Inflammatory macrophage treated with lipopolysaccharide for 4 hours (primary cell): ENCODE data around the gene SSH2.

Source experiments
- DNase-seq: peaks from one replicate; pipeline ENCODE4 v3.0.0-alpha.2; 2020

SSH2 gene

DNA sequence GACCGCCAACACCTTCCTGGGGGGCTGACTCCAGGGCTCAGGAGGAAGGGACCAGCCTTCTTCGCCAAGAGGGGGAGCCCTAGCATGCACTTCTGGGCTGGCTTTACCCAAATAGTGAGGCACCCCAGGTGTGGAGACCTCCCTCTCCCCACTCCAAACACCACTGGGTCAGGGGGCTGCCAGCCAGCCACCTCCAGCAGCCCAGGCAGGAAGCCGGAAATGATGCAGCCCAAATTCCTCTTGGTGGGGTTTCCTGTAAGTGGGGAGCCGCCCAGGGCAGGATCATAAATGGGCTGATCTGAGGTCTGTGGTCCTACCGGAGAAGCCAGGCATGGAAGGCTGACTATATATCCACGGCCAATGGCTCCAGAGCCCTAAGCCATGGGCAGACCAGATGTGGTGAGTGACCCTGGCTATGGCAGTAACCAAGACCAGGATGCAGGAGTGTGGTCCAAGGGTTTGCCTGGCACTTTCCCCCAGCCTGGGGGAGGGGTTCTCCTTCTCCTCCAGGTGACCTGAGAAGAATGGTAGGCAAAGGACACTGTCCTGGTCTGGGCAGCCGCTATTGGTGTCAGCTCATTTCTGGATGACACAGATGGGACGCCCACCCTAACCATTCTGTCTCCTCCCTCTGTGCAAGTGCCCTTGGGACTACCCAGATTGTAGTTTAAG lies 344.8 kb downstream of the SSH2 start:
- DNase-seq, result no peak

DNA sequence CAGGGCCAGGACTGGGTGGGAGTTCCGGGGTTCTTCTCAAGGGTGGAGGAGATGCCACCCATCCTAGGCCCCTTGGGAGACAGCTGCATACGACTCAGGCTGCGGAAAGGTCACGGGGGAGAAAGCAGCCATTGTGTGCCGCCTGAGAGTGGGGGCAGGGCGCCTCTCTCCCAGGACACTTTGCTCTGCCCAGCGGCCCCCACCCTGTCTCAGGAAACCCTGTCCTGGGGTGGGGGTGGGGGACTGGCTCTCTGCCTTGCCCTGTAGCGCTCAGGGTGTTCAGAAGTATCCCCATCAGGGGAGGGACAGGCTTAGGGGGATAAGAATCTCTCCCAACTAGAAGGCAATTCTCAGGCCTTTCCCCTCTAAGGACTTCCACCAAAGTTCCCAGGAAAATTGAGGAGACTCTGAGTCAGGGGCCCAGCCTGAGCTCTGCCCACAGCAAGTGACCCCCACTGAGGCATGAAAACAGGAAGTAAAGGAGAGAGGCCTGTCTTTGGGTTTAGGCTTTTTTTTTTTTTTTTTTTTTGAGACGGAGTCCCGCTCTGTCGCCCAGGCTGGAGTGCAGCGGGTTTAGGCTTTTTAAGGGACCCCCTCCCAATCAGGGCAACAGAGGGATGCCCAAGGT lies 345.5 kb downstream of the SSH2 start:
- peak; percentile 22 for DNase-seq

DNA sequence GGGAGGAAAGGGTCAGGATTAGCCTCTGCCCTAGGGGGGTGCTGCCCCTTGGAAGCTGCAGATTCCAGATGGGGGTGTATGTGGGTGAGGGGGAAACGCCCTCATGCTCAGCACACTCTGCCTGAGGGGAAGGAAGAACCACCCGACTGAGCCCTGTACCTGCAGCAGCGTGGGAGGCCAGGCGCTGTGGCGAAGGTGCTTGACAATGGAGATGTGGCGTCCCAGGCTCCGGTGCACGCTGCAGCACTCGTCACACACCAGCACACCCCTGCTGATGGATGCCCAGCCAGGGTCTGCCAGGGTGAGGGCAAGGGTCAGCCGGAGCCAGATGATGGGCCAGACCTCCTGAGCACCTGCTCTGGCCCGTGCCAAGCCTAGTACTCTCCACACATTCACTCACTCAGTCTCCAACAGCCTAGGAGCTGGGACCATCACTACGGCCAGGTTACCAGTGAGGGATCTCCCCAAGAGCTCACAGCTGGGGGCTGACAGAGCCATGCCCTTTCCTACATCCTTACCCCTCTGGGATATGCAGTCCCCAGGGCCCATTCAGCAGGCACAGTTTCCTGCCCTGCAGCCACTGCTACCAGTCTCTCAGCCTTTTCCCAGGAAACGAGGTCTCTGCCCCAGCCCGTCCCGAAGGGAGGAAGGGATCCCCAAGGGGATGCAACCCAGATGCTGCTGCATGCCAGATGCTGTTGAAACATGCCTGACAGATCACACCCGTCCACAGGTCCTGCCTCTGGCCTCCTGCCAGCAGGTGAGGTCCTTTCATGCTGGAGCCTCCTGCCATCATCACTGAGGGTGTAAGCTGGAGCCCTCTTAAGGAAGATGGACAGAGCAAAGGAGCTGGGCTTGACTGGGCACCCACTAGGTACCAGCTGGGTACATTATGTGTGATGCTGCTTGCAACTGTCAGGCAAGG lies 346.4 kb downstream of the SSH2 start:
- DNase-seq, result no peak

- DNase-seq, result no peak
These were observed 347.3 kb downstream of the SSH2 start for GRCh38 chr17:29582772-29583171.

- no peak for DNase-seq
These were observed 347.7 kb downstream of the SSH2 start for GRCh38 chr17:29582254-29582765.

GRCh38 chr17:29581583-29582253 lies 348.3 kb downstream of the SSH2 start:
- no peak for DNase-seq

- DNase-seq, result peak; percentile 84
These were observed 349.9 kb downstream of the SSH2 start for GRCh38 chr17:29579866-29580771.

GRCh38 chr17:29578626-29579485 lies 351.2 kb downstream of the SSH2 start:
- no peak for DNase-seq

GRCh38 chr17:29577385-29578211 lies 352.4 kb downstream of the SSH2 start:
- no peak for DNase-seq

DNA sequence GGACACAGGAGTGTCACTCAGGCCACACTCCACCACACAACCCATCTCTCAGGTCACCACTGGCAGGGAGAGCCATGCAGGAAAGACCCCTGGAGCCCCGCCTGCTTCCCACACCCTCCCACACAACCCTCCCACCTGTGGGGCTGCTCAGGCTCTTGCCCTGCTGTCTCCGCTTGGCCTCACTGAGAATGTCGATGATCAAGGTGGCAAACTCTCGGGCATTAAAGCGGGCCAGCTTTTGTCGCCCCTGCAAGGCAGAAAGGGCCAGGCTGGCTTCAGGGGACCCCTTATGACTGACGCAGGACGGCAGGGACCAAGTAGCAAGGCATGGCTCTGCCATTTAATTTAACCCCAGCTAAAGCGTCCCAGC lies 353.0 kb downstream of the SSH2 start:
- no peak for DNase-seq

DNA sequence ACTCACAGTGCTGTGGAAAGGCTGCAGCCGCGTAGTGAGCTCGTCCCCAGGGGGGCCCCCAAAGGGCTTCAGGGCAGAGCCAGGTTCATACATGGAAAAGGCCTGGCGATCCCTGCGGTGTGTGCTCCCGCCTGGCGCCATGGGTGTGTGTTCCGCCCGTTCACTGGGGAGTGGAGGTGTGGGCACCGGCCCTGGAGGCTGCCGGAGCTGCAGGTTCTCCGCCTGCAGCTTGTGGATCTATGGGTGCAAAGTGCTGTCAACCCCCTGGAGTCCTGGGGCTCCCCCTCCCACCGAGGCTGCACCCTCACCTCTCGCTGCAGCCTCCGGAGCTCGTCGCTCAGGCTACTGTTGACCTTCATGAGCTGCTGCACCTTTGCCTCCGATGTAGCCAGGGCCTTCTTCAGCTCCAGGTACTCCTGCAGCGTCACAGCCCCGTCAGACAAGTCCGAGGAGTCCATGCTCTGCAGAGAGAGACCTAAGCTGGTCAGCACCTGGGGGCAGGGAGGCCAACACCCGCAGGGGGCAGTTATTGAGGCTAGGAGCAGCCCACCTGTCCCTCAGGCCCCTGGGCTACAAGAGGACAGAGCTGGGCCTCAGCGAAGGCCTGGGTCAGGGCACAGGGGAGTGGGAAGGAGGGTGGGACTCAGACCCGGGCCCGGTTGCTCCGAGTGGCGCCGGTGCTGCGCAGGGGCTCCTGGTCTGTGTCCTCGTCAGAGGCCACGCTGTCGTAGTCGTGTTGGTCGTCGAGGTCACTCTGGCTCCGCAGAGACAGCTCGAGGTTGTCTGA lies 353.6 kb downstream of the SSH2 start:
- no peak for DNase-seq
